Fibroblast of villous mesenchyme (primary cell): Measurements from ENCODE around the gene CHP2. TPM values are rescaled to one million over a fixed set of nuclear protein-coding genes. Genes with fewer than 3 reads are reported as not detected.
"Not testable (repeated sequence)": the region's sequence is repeated elsewhere in the genome, so short reads cannot be mapped to it uniquely, and the experiment has no call there.

ENCODE experiments used
- DNase-seq: peaks from one replicate; pipeline ENCODE4 v3.0.0-alpha.2; 2010; ENCODE audit warnings: low read depth
- H3K4me3 ChIP-seq: 2 replicates; pipeline ENCODE4 v1.5.1; 2011; ENCODE audit warnings: low read depth, mild to moderate bottlenecking, low read length
- CTCF ChIP-seq: IDR thresholded peaks from 2 replicates; pipeline ENCODE4 v1.5.1; 2012; ENCODE audit warnings: low read depth, mild to moderate bottlenecking, low read length; ENCODE audit not compliant: insufficient read depth
- total RNA-seq: library from RNA; depleted of rRNA; stranded (reverse); fragments of >200 nt; gene quantifications from 2 replicates; pipeline ENCODE4 v1.2.3, GENCODE V29; 2012

CHP2 gene
- total RNA-seq, 1 donor, result not detected

GRCh38 chr16:23745263-23745662 is 9.6 kb upstream of the CHP2 start:
- no peak overlapping the region for H3K4me3 ChIP-seq
- no peak for DNase-seq
- no peak for TF ChIP-seq CTCF

DNA sequence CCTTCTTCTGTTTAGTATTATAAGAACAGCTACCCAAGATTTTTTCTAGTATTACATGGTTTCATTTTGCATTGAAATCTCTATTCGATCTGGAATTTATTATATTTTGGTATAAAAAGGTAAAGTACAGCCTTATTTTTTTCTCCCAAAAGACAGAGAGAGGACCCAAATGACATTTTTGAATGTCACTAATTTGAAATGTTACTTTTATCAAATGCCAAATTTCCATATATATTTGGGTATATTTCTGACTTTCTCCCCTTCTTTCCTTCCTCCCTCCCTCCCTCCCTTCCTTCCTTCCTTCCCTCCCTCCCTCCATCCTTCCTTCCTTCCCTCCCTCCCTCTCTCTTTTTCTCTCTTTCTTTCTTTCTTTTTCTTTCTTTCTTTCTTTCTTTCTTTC is 6.2 kb upstream of the CHP2 start:
- no peak for TF ChIP-seq CTCF
- no peak for DNase-seq
- no peak overlapping the region for H3K4me3 ChIP-seq

DNA sequence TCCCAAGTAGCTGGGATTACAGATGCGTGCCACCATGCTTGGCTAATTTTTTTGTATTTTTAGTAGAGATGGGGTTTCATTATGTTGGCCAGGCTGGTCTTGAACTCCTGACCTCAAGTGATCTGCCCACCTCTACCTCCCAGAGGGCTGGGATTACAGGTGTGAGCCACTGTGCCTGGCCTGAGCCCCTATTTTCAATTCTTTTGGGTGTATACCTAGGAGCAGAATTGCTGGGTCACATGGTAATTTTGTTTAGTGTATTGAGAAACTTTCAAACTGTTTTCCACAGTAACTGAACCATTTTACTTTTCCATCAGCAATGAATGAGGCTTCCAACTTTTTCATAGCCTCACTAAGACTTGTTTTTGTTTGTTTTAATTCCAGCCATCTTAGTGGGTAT is 3.8 kb upstream of the CHP2 start:
- not testable (repeated sequence) for H3K4me3 ChIP-seq, DNase-seq

DNA sequence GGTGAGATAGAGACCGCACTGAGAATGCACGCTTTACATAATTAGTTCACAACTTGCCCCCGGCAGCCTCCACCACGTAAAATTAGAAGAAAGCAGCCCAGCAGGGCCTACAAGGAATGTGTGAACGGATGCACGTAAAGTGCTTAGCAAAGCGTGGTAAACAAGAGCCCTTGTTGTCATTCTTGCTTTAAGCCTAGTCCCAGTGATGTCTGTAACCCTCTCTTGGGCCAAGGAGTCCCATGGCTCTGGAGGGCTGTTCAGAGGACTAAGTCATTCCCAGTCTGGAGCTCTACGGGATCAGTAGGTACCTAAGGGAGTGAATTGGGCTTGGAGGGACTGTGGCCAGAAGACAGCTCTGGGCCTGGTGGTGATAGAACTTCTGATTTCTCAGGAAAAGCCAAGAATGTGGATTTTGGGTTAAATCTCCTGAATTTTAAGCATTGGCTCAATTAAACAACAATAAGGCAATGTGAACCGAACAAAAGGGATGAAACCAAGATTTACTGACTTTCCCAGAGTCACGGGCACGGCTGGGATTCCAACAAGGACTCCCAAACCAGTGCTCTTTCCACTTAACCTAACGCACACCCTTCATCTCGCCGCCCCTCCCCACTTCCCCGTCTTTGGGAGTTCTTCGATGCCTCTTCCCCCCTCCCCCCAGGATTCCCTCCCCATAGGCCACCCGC is 775 bp upstream of the CHP2 start:
- no peak overlapping the region for H3K4me3 ChIP-seq
- no peak for DNase-seq
- TF ChIP-seq CTCF, result no peak

GRCh38 chr16:23755484-23755809 is 621 bp downstream of the CHP2 start:
- no peak for TF ChIP-seq CTCF
- no peak for DNase-seq

GRCh38 chr16:23757116-23757515 is 2.3 kb downstream of the CHP2 start:
- H3K4me3 ChIP-seq, result no peak overlapping the region
- no peak for DNase-seq
- no peak for TF ChIP-seq CTCF

More at GRCh38 chr16:23755484-23755809, 621 bp downstream of the CHP2 start:
- no peak overlapping the region for H3K4me3 ChIP-seq

DNA sequence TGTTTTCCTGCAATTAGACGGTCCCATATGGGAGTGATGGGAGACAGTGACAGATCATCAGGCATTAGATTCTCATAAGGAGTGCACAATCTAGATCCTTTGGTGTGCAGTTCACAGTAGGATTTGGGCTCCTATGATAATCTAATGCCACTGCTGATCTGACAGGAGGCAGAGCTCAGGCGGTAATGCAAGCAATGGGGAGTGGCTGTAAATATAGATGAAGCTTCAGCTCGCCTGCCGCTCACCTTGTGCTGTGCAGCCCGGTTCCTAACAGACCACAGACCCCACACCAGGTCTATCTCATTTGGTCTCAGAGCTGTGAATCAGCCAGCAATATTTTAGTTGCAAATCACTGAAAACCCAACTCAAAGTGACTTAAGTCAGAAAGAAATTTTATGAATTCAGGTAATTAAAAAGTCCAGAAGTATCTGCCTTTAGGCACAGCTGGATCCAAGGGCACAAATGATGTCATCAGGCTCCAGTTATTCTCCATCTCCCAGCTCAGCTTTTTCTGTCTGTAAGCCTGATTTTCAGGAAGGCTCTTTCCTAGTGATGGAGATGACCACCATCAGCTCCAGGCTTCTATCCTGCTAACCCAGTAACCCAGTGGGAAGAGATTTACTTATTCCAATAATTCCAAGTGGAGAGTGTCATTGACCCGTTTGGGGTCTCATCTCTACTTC is 3.3 kb downstream of the CHP2 start:
- TF ChIP-seq CTCF, result no peak
- no peak for DNase-seq
- no peak overlapping the region for H3K4me3 ChIP-seq
